Measurements from ENCODE around the gene GPR143.

Gene GPR143

GRCh38 chrX:9717376-9717775 is 48.3 kb downstream of the GPR143 start:
- H3K4me2 ChIP-seq (ENCODE audit: insufficient read depth, low read length): no peak overlapping the region
- TF ChIP-seq EZH2 (IDR thresholded peaks at IDR 0.05; ENCODE audit: borderline replicate concordance, low read depth, low read length, severe bottlenecking) (no peak), CTCF (IDR thresholded peaks at IDR 0.05; ENCODE audit: borderline replicate concordance, extremely low read depth, low read length, poor library complexity, severe bottlenecking) (no peak)
- H3K27ac ChIP-seq (ENCODE audit: low read length): no peak overlapping the region
- H3K9ac ChIP-seq (ENCODE audit: low read depth, low read length): no peak overlapping the region
- no peak for ATAC-seq (ENCODE audit: insufficient read depth, low read depth)
- H2AFZ ChIP-seq (ENCODE audit: low read depth, low read length): no peak overlapping the region
- no peaks in the 10 kb centered on the region for H4K20me1 ChIP-seq (ENCODE audit: insufficient read depth, low read length)
- H3K79me2 ChIP-seq (ENCODE audit: insufficient read depth, low read length): no peaks in the 10 kb centered on the region
- no peak for DNase-seq
- peaks cover 17% of the 10 kb centered on the region for H3K36me3 ChIP-seq (ENCODE audit: insufficient read depth, low read length)
- H3K4me3 ChIP-seq (ENCODE audit: low read depth in 1 of 2, low read length in 2 of 2): no peak overlapping the region
- H3K27me3 ChIP-seq (ENCODE audit: insufficient read depth, low read length, poor library complexity): no peaks in the 10 kb centered on the region
- no peaks in the 10 kb centered on the region for H3K4me1 ChIP-seq (ENCODE audit: insufficient read depth, low read length)
- H3K9me3 ChIP-seq (ENCODE audit: insufficient read depth, low read length, severe bottlenecking): no peaks in the 10 kb centered on the region

GRCh38 chrX:9710332-9710731 is 55.3 kb downstream of the GPR143 start:
- ATAC-seq (ENCODE audit: insufficient read depth, low read depth): no peak
- Histone ChIP-seq H2AFZ (ENCODE audit: low read depth, low read length) (no peak overlapping the region), H3K36me3 (ENCODE audit: insufficient read depth, low read length) (peaks cover 22% of the 10 kb centered on the region), H3K9me3 (ENCODE audit: insufficient read depth, low read length, severe bottlenecking) (no peaks in the 10 kb centered on the region), H3K79me2 (ENCODE audit: insufficient read depth, low read length) (no peaks in the 10 kb centered on the region), H3K4me1 (ENCODE audit: insufficient read depth, low read length) (peaks cover 8% of the 10 kb centered on the region), H3K9ac (ENCODE audit: low read depth, low read length) (no peak overlapping the region), H3K27me3 (ENCODE audit: insufficient read depth, low read length, poor library complexity) (no peaks in the 10 kb centered on the region), H3K4me2 (ENCODE audit: insufficient read depth, low read length) (no peak overlapping the region), H3K27ac (ENCODE audit: low read length) (no peak overlapping the region), H3K4me3 (ENCODE audit: low read depth in 1 of 2, low read length in 2 of 2) (no peak overlapping the region), H4K20me1 (ENCODE audit: insufficient read depth, low read length) (0 out of 2 replicates have a peak, but pooled peaks cover 2% of the 10 kb centered on the region)
- no peak for DNase-seq
- TF ChIP-seq CTCF (IDR thresholded peaks at IDR 0.05; ENCODE audit: borderline replicate concordance, extremely low read depth, low read length, poor library complexity, severe bottlenecking) (no peak), EZH2 (IDR thresholded peaks at IDR 0.05; ENCODE audit: borderline replicate concordance, low read depth, low read length, severe bottlenecking) (no peak)

- 0 out of 2 replicates have a peak, but pooled peaks cover 2% of the 10 kb centered on the region for H4K20me1 ChIP-seq (ENCODE audit: insufficient read depth, low read length)
- H3K4me3 ChIP-seq (ENCODE audit: low read depth in 1 of 2, low read length in 2 of 2): no peak overlapping the region
- H3K4me1 ChIP-seq (ENCODE audit: insufficient read depth, low read length): peaks cover 8% of the 10 kb centered on the region
- DNase-seq: peak; percentile 79
- H2AFZ ChIP-seq (ENCODE audit: low read depth, low read length): no peak overlapping the region
- TF ChIP-seq EZH2 (IDR thresholded peaks at IDR 0.05; ENCODE audit: borderline replicate concordance, low read depth, low read length, severe bottlenecking) (no peak), CTCF (IDR thresholded peaks at IDR 0.05; ENCODE audit: borderline replicate concordance, extremely low read depth, low read length, poor library complexity, severe bottlenecking) (peak; percentile 83)
- H3K9me3 ChIP-seq (ENCODE audit: insufficient read depth, low read length, severe bottlenecking): no peaks in the 10 kb centered on the region
- no peak overlapping the region for H3K4me2 ChIP-seq (ENCODE audit: insufficient read depth, low read length)
- no peak overlapping the region for H3K9ac ChIP-seq (ENCODE audit: low read depth, low read length)
- no peak overlapping the region for H3K27ac ChIP-seq (ENCODE audit: low read length)
- ATAC-seq (ENCODE audit: insufficient read depth, low read depth): peak; percentile 86
- H3K79me2 ChIP-seq (ENCODE audit: insufficient read depth, low read length): no peaks in the 10 kb centered on the region
- no peaks in the 10 kb centered on the region for H3K27me3 ChIP-seq (ENCODE audit: insufficient read depth, low read length, poor library complexity)
- peaks cover 16% of the 10 kb centered on the region for H3K36me3 ChIP-seq (ENCODE audit: insufficient read depth, low read length)
Measured at GRCh38 chrX:9708923-9709553, 56.6 kb downstream of the GPR143 start.
